Activated CD4-positive, alpha-beta memory T cell treated with anti-CD3 and anti-CD28 coated beads for 36 hours (primary cell): ENCODE results near the gene DSG2. TPM values are rescaled to one million over a fixed set of nuclear protein-coding genes. Genes with fewer than 3 reads are reported as not detected.

Experiments
- CTCF ChIA-PET: fragments of 350-600 bp; sonication (Branson Sonifier 250); formaldehyde crosslinking; loops from one replicate; lab custom pipeline; 2021; ENCODE audit warnings: antibody characterized with exemption, inconsistent platforms; lab: Charles Lee
- POLR2A ChIA-PET: fragments of 350-600 bp; sonication (Branson Sonifier 250); formaldehyde crosslinking; loops from one replicate; lab custom pipeline; 2021; ENCODE audit warnings: antibody characterized with exemption; lab: Charles Lee
- DNase-seq: peaks from one replicate; pipeline ENCODE4 v3.0.0-alpha.2; 2020
- H3K27ac Mint-ChIP-seq: one replicate; pipeline ENCODE4 v1.8.0; 2021; ENCODE audit warnings: mixed read lengths
- H3K27me3 Mint-ChIP-seq: one replicate; pipeline ENCODE4 v1.8.0; 2021; ENCODE audit warnings: mixed read lengths
- H3K36me3 Mint-ChIP-seq: one replicate; pipeline ENCODE4 v1.8.0; 2021; ENCODE audit warnings: mixed read lengths
- H3K4me1 Mint-ChIP-seq: one replicate; pipeline ENCODE4 v1.8.0; 2021; ENCODE audit warnings: low read depth, mixed read lengths
- H3K4me3 Mint-ChIP-seq: one replicate; pipeline ENCODE4 v1.8.0; 2021; ENCODE audit warnings: mild to moderate bottlenecking, mixed read lengths
- H3K9me3 Mint-ChIP-seq: one replicate; pipeline ENCODE4 v1.8.0; 2021; ENCODE audit warnings: mixed read lengths
- intact Hi-C: fragments of 100-400 bp; cut with micrococcal nuclease; formaldehyde crosslinking; loops from one replicate; pipeline ENCODE4 v1.15.1; 2023
- total RNA-seq, 2 experiments: library from RNA; stranded (reverse); gene quantifications; one replicate each; pipeline ENCODE4 v1.2.3, GENCODE V29; 2021

The DSG2 gene
- under 1 TPM; 0.19 to 0.31 TPM for total RNA-seq

GRCh38 chr18:31497836-31498573 lies at the start of gene DSG2:
Gene DSG2, plus strand, starts transcription at chr18:31498177. Its CDS starts 75 bp downstream, at chr18:31498252.
- intact Hi-C loops = loop anchor here (10.0 kb wide), 1 partner anchor 187 kb away; the partner anchor contains the start of gene B4GALT6
- H3K9me3 Mint-ChIP-seq = no peaks in the 10 kb centered on the region

GRCh38 chr18:31450409-31450808 lies 47.6 kb upstream of the DSG2 start:
- Mint-ChIP-seq H3K27me3 (peaks cover 2% of the 10 kb centered on the region), H3K36me3 (no peaks in the 10 kb centered on the region), H3K9me3 (no peaks in the 10 kb centered on the region), H3K4me3 (no peak overlapping the region), H3K4me1 (no peaks in the 10 kb centered on the region), H3K27ac (no peak overlapping the region)
- DNase-seq = no peak
- POLR2A ChIA-PET = no interaction called here
- intact Hi-C loops = no loop called here
- CTCF ChIA-PET = no interaction called here

More at GRCh38 chr18:31497836-31498573, at the start of gene DSG2:
- H3K36me3 Mint-ChIP-seq = no peaks in the 10 kb centered on the region
- H3K4me3 Mint-ChIP-seq = peak within 1 kb of the TSS; percentile 57
- CTCF ChIA-PET = no interaction called here
- H3K4me1 Mint-ChIP-seq = peaks cover 4% of the 10 kb centered on the region
- DNase-seq = peak; percentile 27
- POLR2A ChIA-PET = no interaction called here
- H3K27me3 Mint-ChIP-seq = peaks cover 48% of the 10 kb centered on the region
- H3K27ac Mint-ChIP-seq = no peak within 1 kb of the TSS

GRCh38 chr18:31451625-31452024 lies 46.4 kb upstream of the DSG2 start:
- intact Hi-C loops = no loop called here
- ChIA-PET CTCF (no interaction called here), POLR2A (no interaction called here)
- H3K27ac Mint-ChIP-seq = no peak overlapping the region
- H3K27me3 Mint-ChIP-seq = peaks cover 2% of the 10 kb centered on the region
- no peaks in the 10 kb centered on the region for H3K9me3 Mint-ChIP-seq
- no peaks in the 10 kb centered on the region for H3K4me1 Mint-ChIP-seq
- H3K4me3 Mint-ChIP-seq = no peak overlapping the region
- H3K36me3 Mint-ChIP-seq = no peaks in the 10 kb centered on the region
- DNase-seq = no peak

- intact Hi-C loops = no loop called here
- peaks cover 2% of the 10 kb centered on the region for H3K27me3 Mint-ChIP-seq
- no peak overlapping the region for H3K4me3 Mint-ChIP-seq
- H3K4me1 Mint-ChIP-seq = no peaks in the 10 kb centered on the region
- H3K27ac Mint-ChIP-seq = no peak overlapping the region
- H3K36me3 Mint-ChIP-seq = no peaks in the 10 kb centered on the region
- POLR2A ChIA-PET = no interaction called here
- CTCF ChIA-PET = no interaction called here
- no peak for DNase-seq
- no peaks in the 10 kb centered on the region for H3K9me3 Mint-ChIP-seq
Observed at GRCh38 chr18:31454066-31454708, 43.8 kb upstream of the DSG2 start.

GRCh38 chr18:31469629-31470028 lies 28.3 kb upstream of the DSG2 start:
- H3K27me3 Mint-ChIP-seq = no peaks in the 10 kb centered on the region
- no peak overlapping the region for H3K27ac Mint-ChIP-seq
- no peak for DNase-seq
- intact Hi-C loops = no loop called here
- no peaks in the 10 kb centered on the region for H3K4me1 Mint-ChIP-seq
- no peaks in the 10 kb centered on the region for H3K36me3 Mint-ChIP-seq
- CTCF ChIA-PET = no interaction called here
- POLR2A ChIA-PET = no interaction called here
- H3K4me3 Mint-ChIP-seq = no peak overlapping the region
- no peaks in the 10 kb centered on the region for H3K9me3 Mint-ChIP-seq

GRCh38 chr18:31478688-31479087 lies 19.3 kb upstream of the DSG2 start:
- ChIA-PET POLR2A (no interaction called here), CTCF (no interaction called here)
- Mint-ChIP-seq H3K36me3 (no peaks in the 10 kb centered on the region), H3K4me3 (no peak overlapping the region), H3K4me1 (no peaks in the 10 kb centered on the region), H3K9me3 (no peaks in the 10 kb centered on the region), H3K27ac (no peak overlapping the region), H3K27me3 (no peaks in the 10 kb centered on the region)
- intact Hi-C loops = no loop called here
- no peak for DNase-seq

GRCh38 chr18:31482051-31482450 lies 15.9 kb upstream of the DSG2 start:
- no peak for DNase-seq
- Mint-ChIP-seq H3K27ac (no peak overlapping the region), H3K4me3 (no peak overlapping the region), H3K27me3 (no peaks in the 10 kb centered on the region), H3K4me1 (no peaks in the 10 kb centered on the region), H3K9me3 (no peaks in the 10 kb centered on the region), H3K36me3 (no peaks in the 10 kb centered on the region)
- intact Hi-C loops = no loop called here
- ChIA-PET POLR2A (no interaction called here), CTCF (no interaction called here)

GRCh38 chr18:31483396-31483795 lies 14.6 kb upstream of the DSG2 start:
- no peak for DNase-seq
- intact Hi-C loops = no loop called here
- POLR2A ChIA-PET = no interaction called here
- peaks cover 2% of the 10 kb centered on the region for H3K27me3 Mint-ChIP-seq
- no peaks in the 10 kb centered on the region for H3K9me3 Mint-ChIP-seq
- H3K4me1 Mint-ChIP-seq = no peaks in the 10 kb centered on the region
- H3K36me3 Mint-ChIP-seq = no peaks in the 10 kb centered on the region
- H3K4me3 Mint-ChIP-seq = no peak overlapping the region
- H3K27ac Mint-ChIP-seq = no peak overlapping the region
- CTCF ChIA-PET = no interaction called here

- H3K27ac Mint-ChIP-seq = no peak overlapping the region
- no peaks in the 10 kb centered on the region for H3K9me3 Mint-ChIP-seq
- DNase-seq = no peak
- intact Hi-C loops = no loop called here
- peaks cover 4% of the 10 kb centered on the region for H3K27me3 Mint-ChIP-seq
- ChIA-PET CTCF (no interaction called here), POLR2A (no interaction called here)
- no peak overlapping the region for H3K4me3 Mint-ChIP-seq
- no peaks in the 10 kb centered on the region for H3K4me1 Mint-ChIP-seq
- H3K36me3 Mint-ChIP-seq = no peaks in the 10 kb centered on the region
Observed at GRCh38 chr18:31484461-31484860, 13.5 kb upstream of the DSG2 start.

GRCh38 chr18:31486165-31486564 lies 11.8 kb upstream of the DSG2 start:
- ChIA-PET POLR2A (no interaction called here), CTCF (no interaction called here)
- H3K27me3 Mint-ChIP-seq = peaks cover 4% of the 10 kb centered on the region
- intact Hi-C loops = no loop called here
- no peak overlapping the region for H3K4me3 Mint-ChIP-seq
- H3K4me1 Mint-ChIP-seq = no peaks in the 10 kb centered on the region
- no peak overlapping the region for H3K27ac Mint-ChIP-seq
- H3K36me3 Mint-ChIP-seq = no peaks in the 10 kb centered on the region
- no peaks in the 10 kb centered on the region for H3K9me3 Mint-ChIP-seq
- no peak for DNase-seq

GRCh38 chr18:31487246-31488015 lies 10.5 kb upstream of the DSG2 start:
- POLR2A ChIA-PET = no interaction called here
- H3K4me1 Mint-ChIP-seq = no peaks in the 10 kb centered on the region
- no peak for DNase-seq
- CTCF ChIA-PET = no interaction called here
- peaks cover 4% of the 10 kb centered on the region for H3K27me3 Mint-ChIP-seq
- no peaks in the 10 kb centered on the region for H3K36me3 Mint-ChIP-seq
- H3K27ac Mint-ChIP-seq = no peak overlapping the region
- no peaks in the 10 kb centered on the region for H3K9me3 Mint-ChIP-seq
- intact Hi-C loops = no loop called here
- no peak overlapping the region for H3K4me3 Mint-ChIP-seq

- Mint-ChIP-seq H3K27me3 (peaks cover 8% of the 10 kb centered on the region), H3K9me3 (no peaks in the 10 kb centered on the region), H3K4me1 (no peaks in the 10 kb centered on the region), H3K4me3 (no peak overlapping the region), H3K27ac (no peak overlapping the region), H3K36me3 (no peaks in the 10 kb centered on the region)
- ChIA-PET POLR2A (no interaction called here), CTCF (no interaction called here)
- DNase-seq = no peak
- intact Hi-C loops = no loop called here
Observed at GRCh38 chr18:31489311-31489710, 8.7 kb upstream of the DSG2 start.
